HTERT RPE-1 (cell line): ENCODE measurements around the gene IGF2BP3.

Experiments used
- in situ Hi-C: fragments of 300-500 bp; cut with MboI; formaldehyde crosslinking; loops from 4 replicates; pipeline ENCODE4 v1.14.3; 2020; ENCODE audit warnings: low sequenced_read_pairs

Gene IGF2BP3

GRCh38 chr7:23472556-23472955 lies 2.3 kb upstream of the IGF2BP3 start:
- in situ Hi-C loops, result no loop called here

- in situ Hi-C loops, result no loop called here
Measured at GRCh38 chr7:23472046-23472445, 1.8 kb upstream of the IGF2BP3 start.

- in situ Hi-C loops, result no loop called here
Measured at GRCh38 chr7:23471106-23471859, 992 bp upstream of the IGF2BP3 start.

DNA sequence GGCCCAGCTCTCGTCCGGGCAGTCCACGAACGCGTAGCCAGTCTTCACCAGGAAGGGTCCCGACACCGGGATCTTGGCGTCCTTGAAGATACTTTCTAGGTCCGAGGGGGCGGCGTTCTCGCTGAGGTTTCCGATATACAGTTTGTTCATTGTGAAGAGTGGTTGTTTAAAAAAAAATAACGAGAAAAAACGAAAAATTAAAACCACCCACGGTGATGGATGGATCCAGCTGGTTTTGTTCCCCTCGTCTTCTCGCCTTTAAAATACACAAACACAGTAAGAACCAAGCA lies 385 bp downstream of the IGF2BP3 start:
- in situ Hi-C loops, result no loop called here

DNA sequence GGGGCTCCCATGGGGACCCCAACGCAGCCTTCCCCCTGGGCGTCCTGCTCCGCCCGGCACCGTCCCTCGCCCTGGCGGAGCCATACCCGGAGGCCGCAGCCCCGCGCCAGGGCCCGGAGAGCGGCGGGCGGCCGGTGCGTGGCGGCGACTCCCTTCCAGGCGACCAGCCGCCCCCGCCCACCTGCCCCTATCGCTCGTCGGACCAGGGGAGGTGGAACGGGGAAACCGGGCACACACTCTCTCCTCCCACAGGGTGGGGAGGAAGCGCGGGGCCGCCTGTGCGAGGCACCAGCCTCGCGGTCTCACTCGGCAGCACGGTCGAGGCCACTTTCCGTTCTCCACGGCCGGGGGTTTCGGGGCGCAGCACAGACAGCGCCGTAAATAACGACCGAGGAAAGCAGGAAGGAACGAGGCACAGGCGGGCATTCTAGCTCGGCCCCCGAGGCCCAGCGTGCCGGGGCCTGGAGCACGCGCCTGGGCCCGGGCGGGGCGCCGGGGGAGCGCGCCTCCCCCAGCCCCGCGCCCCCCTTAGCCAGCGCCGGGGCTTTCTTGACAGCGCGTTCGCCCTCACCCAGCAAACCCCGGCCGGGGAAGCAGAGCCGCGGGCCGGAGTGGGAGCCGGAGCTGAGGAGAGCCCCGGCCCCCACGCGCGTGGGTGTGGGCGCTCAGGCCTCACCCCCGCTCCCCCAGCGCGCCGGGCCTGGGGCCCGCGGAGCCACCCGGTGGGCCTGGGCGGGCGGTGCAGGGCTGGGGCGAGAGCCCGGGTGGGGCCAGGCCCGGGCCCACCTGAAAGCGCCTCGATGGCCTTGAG lies 936 bp downstream of the IGF2BP3 start:
- in situ Hi-C loops, result no loop called here

DNA sequence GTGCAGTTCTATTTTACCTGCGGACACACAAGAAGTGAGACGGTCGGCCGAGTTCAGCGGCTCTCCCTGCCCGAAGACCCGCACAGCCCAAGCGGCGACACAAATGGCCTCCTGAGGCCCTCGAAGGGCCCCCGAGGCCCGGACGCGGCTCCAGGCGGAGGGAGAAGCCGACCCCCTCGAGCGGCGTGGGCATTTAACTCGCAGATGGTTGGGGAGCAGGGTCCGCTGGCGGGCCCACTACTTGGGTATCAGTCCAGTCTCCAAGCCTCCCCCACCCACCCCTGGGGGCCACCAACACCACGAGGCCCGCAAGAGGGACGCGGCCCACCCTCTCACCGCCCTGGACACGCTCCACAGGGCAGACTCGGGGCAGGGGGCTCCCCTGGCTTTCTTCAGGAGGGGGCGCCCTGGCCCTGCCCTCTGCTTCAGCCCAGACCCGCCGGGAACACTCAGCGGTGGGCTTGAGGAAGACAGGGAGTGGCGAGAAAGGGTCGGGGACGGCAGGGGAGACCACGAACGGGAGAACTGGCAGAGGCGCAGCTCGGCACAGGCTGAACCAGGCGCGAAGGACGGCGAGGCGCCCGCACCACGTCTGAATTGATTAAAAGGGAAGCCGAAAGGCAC lies 1.7 kb downstream of the IGF2BP3 start:
- in situ Hi-C loops, result no loop called here

DNA sequence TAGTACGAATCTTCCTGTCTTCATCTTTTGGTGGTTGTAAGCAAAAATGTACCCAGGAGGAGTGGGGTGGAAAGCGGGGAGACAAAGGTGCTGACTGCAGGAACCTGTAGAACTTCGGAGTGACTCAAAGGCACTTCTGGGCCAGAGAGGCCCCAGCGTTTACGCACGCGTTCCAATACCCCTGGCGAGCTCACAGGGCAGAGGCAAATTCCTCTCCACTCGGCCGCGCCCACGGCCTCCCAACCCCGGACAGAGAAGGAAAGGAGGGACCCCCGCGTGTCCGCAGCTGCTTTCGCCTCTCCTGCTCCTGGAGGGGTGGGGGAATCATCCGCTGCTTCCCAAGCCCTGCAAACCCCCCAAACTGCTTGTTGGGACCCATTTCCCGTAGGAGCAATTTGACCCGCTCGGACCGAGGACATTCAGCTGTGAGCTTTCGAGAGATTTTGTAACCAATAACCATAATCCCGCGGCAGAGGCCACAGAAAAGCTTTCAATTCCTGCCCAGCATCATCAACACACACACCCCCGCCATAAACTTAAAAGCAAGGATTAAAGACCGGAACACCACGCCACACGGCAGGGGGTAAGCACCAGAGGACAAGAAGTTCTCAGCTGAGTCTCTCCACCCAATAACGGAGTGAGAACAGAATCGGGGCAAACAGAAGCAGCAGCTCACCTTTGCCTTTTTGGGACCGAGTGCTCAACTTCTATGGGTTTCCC lies 2.3 kb downstream of the IGF2BP3 start:
- in situ Hi-C loops, result no loop called here

DNA sequence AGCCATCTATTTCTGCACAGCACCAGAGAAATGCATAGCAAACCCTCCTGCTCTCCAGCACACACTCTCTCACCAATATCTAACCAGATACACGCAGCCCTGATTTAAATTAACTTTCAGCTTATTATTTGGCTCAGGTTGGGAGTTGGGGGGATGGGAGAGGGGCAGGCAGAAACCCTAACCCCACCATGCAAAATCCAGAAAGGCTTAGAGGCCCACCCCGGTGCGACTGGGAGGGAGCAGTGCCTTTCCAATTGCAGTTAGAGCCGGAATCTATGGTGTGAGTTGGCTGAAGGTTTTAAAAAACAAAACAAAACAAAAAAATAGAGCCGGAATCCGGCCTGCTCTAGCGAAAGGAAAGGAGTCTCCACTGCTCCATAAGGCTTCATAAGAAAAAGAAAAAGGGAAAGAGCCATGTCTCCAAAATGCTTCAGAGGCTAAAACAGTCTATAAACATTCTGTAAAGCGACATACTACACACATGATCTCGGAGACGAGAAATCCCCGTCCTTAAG lies 2.9 kb downstream of the IGF2BP3 start:
- in situ Hi-C loops, result no loop called here

DNA sequence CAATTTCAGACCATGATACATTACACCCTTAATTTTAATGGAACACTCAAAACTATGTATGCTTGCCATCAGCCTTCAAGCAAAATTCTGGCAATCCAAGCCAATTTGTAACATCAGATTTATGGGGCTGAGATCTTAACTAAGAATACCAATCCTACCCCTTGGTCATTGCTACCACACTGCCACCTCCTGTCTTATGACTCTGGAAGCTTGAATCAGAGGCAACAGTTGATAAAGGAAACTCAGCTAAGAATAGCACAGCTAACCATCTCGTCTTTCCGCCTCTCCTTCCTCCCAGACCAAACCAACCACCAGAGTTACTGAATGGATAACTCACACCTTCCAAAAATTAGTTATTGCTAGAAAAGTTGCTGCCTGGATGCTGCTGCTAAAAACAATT lies 7.4 kb downstream of the IGF2BP3 start:
- in situ Hi-C loops, result no loop called here

DNA sequence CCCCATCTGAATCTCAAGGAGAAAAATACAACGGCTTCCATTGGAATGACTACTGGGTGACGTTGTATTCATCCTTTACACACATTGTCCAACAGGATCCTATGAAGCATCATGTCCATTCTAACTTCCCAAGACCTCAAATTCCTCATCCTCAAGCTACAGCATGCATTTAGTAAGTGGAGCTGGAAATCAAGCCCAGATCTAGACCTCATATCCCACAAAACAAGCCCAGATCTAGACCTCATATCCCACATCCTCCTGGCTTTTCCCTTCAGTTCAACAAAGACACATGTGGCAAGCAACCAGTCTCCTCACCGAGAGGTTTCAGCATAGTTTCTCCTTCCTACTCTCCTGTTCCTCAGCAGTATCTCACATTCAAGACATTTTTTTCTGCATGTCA lies 12.2 kb downstream of the IGF2BP3 start:
- in situ Hi-C loops, result no loop called here

DNA sequence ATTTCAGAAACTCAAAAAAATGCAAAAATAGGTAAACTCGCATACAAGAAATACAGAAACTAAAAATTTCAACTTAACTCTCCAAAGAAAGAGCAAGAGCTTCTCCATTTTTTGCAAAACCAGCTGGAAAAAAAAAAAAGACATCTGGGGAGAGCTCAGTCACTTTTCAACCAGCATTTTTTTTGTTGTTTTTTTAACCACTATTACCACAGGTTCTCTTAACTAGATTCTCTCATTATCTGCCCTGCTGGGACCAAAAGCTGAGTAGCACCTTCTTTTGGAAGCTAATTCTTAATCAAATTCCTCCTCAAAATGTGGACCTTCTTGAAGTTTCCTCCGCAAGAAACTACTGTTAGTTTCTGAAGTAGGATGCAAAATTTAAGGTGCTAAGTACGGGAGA lies 14.2 kb downstream of the IGF2BP3 start:
- in situ Hi-C loops, result no loop called here

DNA sequence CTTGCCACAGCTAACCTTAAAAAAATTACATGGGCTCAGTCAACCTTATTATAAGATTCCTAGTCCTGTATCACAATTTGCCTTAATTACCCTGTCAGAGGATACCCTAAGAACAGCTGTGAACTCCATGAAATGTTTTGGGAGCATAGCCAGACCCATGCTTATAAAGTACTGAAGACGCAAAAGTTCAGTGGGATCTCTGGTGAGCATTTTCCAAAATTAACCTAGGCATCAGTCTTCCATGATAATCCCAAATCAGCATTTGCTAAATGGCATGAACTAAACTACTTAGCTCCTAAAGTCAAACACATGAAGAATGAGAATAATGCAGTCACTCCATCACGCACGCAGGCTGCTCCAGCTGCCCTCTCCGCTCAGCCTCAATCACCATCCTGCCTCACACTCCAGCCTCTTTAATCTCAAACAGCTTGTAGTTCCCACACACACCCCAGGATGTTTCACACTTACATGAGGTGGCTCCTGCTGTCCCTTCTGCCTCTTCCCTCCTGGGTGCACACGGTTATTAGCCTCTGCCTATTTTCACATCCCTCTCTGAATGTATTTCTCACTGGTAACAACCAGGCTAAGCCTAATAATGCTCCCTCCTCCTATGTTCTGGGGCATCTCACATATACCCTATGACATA lies 15.3 kb downstream of the IGF2BP3 start:
- in situ Hi-C loops, result no loop called here

DNA sequence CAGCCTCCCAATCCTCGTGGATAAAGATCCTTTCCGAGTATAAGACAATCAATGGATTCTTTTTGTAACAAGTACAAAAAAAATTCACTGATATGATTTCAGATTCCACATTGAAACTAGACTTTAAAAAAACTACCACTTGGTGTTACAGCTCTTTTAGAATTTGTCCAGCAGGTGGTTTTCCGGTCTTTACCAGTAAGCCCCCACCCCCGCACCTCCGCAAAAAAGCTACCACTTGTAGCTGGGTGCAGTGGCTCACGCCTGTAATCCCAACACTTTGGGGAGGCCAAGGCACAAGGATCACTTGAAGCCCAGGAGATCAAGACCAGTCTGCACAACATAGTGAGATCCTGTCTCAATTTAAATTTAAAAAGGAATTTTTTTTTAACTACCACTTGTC lies 19.8 kb downstream of the IGF2BP3 start:
- in situ Hi-C loops, result no loop called here

- in situ Hi-C loops, result no loop called here
Measured at GRCh38 chr7:23449941-23450340, 20.4 kb downstream of the IGF2BP3 start.

GRCh38 chr7:23445326-23445725 lies 25.0 kb downstream of the IGF2BP3 start:
- in situ Hi-C loops, result no loop called here

DNA sequence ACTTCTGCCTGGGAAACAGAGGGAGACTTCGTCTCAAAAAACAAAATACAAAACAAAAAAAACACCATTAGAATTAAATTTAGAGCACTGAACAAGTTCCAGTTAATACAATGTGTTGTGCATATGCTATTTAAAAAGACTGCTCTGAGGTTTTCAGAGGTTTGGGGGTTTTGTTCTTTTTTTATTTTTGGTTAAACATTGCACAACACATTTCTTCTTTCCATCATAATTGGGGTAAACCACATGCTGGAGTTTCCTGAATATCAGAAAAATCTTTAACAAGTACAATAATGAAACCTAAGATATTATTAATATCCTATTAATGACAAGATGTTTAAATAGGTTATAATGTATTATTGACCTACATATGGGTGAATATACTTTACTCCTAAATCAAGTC lies 26.3 kb downstream of the IGF2BP3 start:
- in situ Hi-C loops, result no loop called here

- in situ Hi-C loops, result no loop called here
Measured at GRCh38 chr7:23438171-23438570, 32.1 kb downstream of the IGF2BP3 start.

GRCh38 chr7:23434147-23434917 lies 36.0 kb downstream of the IGF2BP3 start:
- in situ Hi-C loops, result no loop called here

DNA sequence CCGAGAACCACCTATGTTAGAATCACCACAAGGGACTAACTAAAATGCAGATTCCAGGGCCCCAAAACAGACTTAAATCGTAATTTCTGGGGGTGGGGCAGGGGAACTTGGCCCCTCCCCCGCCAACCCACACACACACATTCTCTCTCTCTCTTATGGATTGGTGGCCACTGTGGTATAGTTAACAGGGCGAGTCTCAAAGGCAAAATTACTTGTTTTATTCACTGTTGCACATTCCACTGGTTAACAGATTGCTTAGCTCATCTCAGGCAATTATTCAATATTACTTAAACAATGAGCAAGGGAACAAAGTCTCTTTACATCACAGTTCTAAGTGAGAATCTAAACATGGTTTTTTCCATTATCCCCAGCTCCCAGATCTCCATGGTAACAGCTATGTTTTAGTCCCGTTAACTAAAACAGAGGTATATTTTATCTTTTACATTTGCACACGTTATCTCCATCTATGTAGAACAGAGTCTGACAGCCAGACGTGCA lies 38.5 kb downstream of the IGF2BP3 start:
- in situ Hi-C loops, result no loop called here

DNA sequence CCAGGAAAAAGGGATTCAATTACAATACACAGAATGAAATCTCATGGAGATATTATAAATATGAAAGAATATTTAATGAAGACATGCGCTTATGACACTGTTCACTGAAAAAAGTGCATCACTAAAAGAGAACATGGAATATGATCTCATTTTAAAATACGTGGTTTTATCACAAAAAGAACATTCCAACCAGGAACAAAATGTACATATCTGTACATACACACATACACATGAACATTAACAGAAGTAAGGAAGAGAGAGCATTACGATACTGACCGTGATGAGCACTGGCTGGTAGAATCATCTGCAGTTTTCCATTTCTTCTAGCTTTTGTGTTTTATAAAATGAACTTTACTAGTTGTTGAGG lies 39.4 kb downstream of the IGF2BP3 start:
- in situ Hi-C loops, result no loop called here
